Chondrocyte (in vitro differentiated cells): ENCODE measurements around the gene DCX. TPM values are rescaled to one million over a fixed set of nuclear protein-coding genes. Genes with fewer than 3 reads are reported as not detected.

Source experiments
- DNase-seq: peaks from one replicate; pipeline ENCODE4 v3.0.0; 2021; ENCODE audit warnings: mixed read lengths, low spot score
- H3K27ac Mint-ChIP-seq: one replicate; pipeline ENCODE4 v1.8.0; 2021; ENCODE audit warnings: mild to moderate bottlenecking, moderate library complexity, mixed read lengths; ENCODE audit not compliant: unreplicated experiment
- H3K27me3 Mint-ChIP-seq: 2 replicates; pipeline ENCODE4 v1.8.0; 2021; ENCODE audit warnings: low read depth, mixed read lengths
- H3K36me3 Mint-ChIP-seq: 2 replicates; pipeline ENCODE4 v1.8.0; 2021; ENCODE audit warnings: low read depth, mixed read lengths
- H3K4me1 Mint-ChIP-seq: 2 replicates; pipeline ENCODE4 v1.8.0; 2021; ENCODE audit warnings: low read depth, mild to moderate bottlenecking, mixed read lengths
- H3K4me3 Mint-ChIP-seq: one replicate; pipeline ENCODE4 v1.8.0; 2021; ENCODE audit warnings: mild to moderate bottlenecking, moderate library complexity, mixed read lengths; ENCODE audit not compliant: unreplicated experiment
- H3K9me3 Mint-ChIP-seq: 2 replicates; pipeline ENCODE4 v1.8.0; 2021; ENCODE audit warnings: low read depth, mixed read lengths
- total RNA-seq: library from RNA; stranded (reverse); gene quantifications from 3 replicates; pipeline ENCODE4 v1.2.1, GENCODE V29; 2021
- TF ChIP-seq, protein P1 (sequence below): fragments of 200-600 bp; sonication (generic); IDR thresholded peaks from 2 replicates; pipeline ENCODE4 v1.5.0; 2021; ENCODE audit warnings: antibody characterized with exemption, mild to moderate bottlenecking, moderate library complexity

Gene DCX
- total RNA-seq, 1 donor from 2014 or later: not detected

GRCh38 chrX:111283446-111283845, 128.5 kb downstream of the DCX start:
- TF ChIP-seq, protein P1, sequence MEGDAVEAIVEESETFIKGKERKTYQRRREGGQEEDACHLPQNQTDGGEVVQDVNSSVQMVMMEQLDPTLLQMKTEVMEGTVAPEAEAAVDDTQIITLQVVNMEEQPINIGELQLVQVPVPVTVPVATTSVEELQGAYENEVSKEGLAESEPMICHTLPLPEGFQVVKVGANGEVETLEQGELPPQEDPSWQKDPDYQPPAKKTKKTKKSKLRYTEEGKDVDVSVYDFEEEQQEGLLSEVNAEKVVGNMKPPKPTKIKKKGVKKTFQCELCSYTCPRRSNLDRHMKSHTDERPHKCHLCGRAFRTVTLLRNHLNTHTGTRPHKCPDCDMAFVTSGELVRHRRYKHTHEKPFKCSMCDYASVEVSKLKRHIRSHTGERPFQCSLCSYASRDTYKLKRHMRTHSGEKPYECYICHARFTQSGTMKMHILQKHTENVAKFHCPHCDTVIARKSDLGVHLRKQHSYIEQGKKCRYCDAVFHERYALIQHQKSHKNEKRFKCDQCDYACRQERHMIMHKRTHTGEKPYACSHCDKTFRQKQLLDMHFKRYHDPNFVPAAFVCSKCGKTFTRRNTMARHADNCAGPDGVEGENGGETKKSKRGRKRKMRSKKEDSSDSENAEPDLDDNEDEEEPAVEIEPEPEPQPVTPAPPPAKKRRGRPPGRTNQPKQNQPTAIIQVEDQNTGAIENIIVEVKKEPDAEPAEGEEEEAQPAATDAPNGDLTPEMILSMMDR: no peak
- H3K27ac Mint-ChIP-seq: no peak overlapping the region

DNA sequence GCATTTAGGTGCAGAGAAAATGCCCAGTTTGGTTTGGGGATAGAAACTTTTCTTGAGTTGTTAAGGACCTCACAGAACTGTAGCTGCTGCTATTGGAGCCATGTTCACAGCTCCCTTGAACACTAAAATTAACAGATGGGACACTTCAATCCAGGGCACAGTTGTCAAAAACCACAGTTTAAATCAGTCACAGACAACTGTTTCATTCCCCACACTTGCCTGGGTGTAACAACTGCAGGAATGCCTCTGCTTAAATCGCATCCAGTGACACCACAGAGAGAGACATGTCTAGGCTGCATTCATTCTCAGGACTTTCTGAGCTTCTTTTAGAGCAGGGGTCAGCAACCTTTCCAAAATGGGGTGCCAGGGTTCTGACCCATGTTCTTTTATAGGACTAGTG, 129.0 kb downstream of the DCX start:
- Mint-ChIP-seq H3K27me3 (no peaks in the 10 kb centered on the region), H3K4me1 (no peaks in the 10 kb centered on the region), H3K9me3 (peaks cover 3% of the 10 kb centered on the region), H3K4me3 (no peak overlapping the region), H3K27ac (no peak overlapping the region), H3K36me3 (no peaks in the 10 kb centered on the region)
- TF ChIP-seq, protein P1: no peak
- no peak for DNase-seq

More at GRCh38 chrX:111283446-111283845, 128.5 kb downstream of the DCX start:
- Mint-ChIP-seq H3K4me3 (no peak overlapping the region), H3K4me1 (no peaks in the 10 kb centered on the region), H3K36me3 (no peaks in the 10 kb centered on the region), H3K27me3 (no peaks in the 10 kb centered on the region), H3K9me3 (peaks cover 3% of the 10 kb centered on the region)
- no peak for DNase-seq

DNA sequence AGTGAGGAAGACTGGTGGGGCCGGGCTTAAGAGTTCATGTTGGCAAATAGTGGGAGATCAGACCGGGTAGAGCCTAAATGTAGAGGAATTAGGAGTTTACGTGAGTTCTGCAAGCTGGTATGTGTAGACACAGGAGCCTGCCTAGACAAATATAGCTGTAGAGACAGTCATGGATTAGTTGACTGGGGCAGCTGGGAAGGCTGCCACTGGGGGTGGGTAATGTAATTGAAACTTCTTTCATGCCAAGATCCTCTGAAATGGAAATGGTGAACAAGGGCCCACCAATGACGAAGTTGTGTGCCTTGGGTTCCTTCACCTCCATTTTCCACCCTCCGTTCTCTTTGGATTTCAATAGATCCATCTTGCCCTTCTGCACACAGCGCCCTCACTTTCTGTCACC, 129.9 kb downstream of the DCX start:
- TF ChIP-seq, protein P1: no peak

GRCh38 chrX:111270339-111270738, 141.7 kb downstream of the DCX start, which contains the start of gene CAPN6:
Gene CAPN6, minus strand, starts transcription at chrX:111270483. Its CDS starts 6,547 bp downstream, at chrX:111263936.
- Mint-ChIP-seq H3K9me3 (no peaks in the 10 kb centered on the region), H3K4me3 (no peak within 1 kb of the TSS), H3K27ac (no peak within 1 kb of the TSS), H3K27me3 (peaks cover 8% of the 10 kb centered on the region), H3K36me3 (no peaks in the 10 kb centered on the region), H3K4me1 (no peaks in the 10 kb centered on the region)
- no peak for DNase-seq
- TF ChIP-seq, protein P1: no peak

More for the DNA sequence above, 129.9 kb downstream of the DCX start:
- Mint-ChIP-seq H3K4me1 (no peaks in the 10 kb centered on the region), H3K4me3 (no peak overlapping the region), H3K27ac (no peak overlapping the region), H3K9me3 (peaks cover 3% of the 10 kb centered on the region), H3K27me3 (no peaks in the 10 kb centered on the region), H3K36me3 (no peaks in the 10 kb centered on the region)
- DNase-seq: no peak

DNA sequence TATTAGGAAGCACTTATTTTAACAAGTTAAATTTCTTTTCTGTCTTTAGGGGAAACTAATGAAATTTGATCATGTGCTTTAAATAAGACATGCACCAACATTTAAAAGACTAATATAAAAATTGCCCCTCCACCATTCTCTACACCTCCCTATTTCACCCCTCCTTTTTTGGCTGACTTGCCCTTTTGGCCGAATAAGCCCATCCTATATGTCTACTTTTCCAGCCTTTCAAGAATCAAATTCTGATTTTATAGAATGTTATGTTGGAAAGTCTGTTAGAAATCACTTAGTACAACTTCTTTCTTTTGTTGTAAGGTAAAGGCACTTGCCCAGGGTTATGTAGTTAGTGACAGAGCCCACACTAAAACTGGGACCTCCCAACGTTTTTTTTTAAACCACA, 143.5 kb downstream of the DCX start:
- Mint-ChIP-seq H3K4me1 (no peaks in the 10 kb centered on the region), H3K36me3 (no peaks in the 10 kb centered on the region), H3K9me3 (no peaks in the 10 kb centered on the region), H3K4me3 (no peak overlapping the region), H3K27ac (no peak overlapping the region), H3K27me3 (peaks cover 8% of the 10 kb centered on the region)
- TF ChIP-seq, protein P1: no peak
- DNase-seq: no peak
